ENCODE measurements around the gene TBL3. TPM values are rescaled to one million over a fixed set of nuclear protein-coding genes. Genes with fewer than 3 reads are reported as not detected.

The TBL3 gene
- polyA plus RNA-seq, 2 of the 4 experiments (the other 2 are of a cell fraction): 21.9 to 42.8 TPM

DNA sequence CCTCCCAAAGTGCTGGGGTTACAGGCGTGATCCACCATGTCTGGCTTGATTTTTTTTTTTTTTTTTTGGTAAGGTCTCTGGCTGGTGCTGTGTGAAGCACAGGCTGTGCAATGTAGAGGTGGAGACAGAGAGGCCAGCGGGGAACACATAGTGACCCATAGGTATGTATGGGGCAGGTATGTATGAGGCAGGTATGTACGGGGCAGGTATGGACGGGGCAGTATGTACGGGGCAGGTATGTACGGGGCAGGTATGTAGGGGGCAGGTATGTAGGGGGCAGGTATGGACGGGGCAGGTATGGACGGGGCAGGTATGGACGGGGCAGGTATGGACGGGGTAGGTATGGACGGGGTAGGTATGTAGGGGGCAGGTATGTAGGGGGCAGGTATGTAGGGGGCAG is 22.3 kb upstream of the TBL3 start:
- Histone ChIP-seq H3K9me3 (no peaks in the 10 kb centered on the region), H3K4me3 (no peak overlapping the region), H3K4me1 (no peaks in the 10 kb centered on the region), H3K27ac (no peak overlapping the region), H3K4me2 (no peak overlapping the region)
- DNase-seq (ENCODE audit: low read depth in 1 of 2, low spot score in 1 of 2): no peak
- ATAC-seq: no peak
- whole genome bisulfite sequencing (ENCODE audit: missing lambda C conversion rate): 70% methylated on average over 6 of the region's 11 CpGs
- CTCF ChIA-PET: interaction anchor here (0.6 to 1.4 kb wide), 5 partner anchors 10 to 139 kb away, joined by 3 to 7 read pairs (median 3); partner anchors contain the start of gene NDUFB10
- no peak for FAIRE-seq
- TF ChIP-seq FOSL2 (IDR thresholded peaks at IDR 0.05): no peak
- TF ChIP-seq FOSL2 (CRISPR knock-in tag; IDR thresholded peaks at IDR 0.05): no peak
- no peak for TF ChIP-seq RNF2 (IDR thresholded peaks at IDR 0.05; ENCODE audit: borderline replicate concordance, low read depth)
- TF ChIP-seq ZC3H11A (IDR thresholded peaks at IDR 0.05): no peak
- TF ChIP-seq NPAS2 (CRISPR knock-in tag; IDR thresholded peaks at IDR 0.05; ENCODE audit: borderline replicate concordance): no peak
- TF ChIP-seq ZSCAN20 (CRISPR knock-in tag; IDR thresholded peaks at IDR 0.05): no peak
- TF ChIP-seq MAFK (IDR thresholded peaks at IDR 0.05; ENCODE audit: partially characterized antibody): no peak
- TF ChIP-seq CEBPB (IDR thresholded peaks at IDR 0.05): no peak
- TF ChIP-seq HOXB13 (CRISPR knock-in tag; IDR thresholded peaks at IDR 0.05; ENCODE audit: low read depth): no peak
- TF ChIP-seq HDAC2 (IDR thresholded peaks at IDR 0.05): no peak
- no peak for TF ChIP-seq RAD21 (conservative IDR thresholded peaks at IDR 0.05 in 1 of 2, IDR thresholded peaks at IDR 0.05 in 1 of 2)
- no peak for TF ChIP-seq CHD4 (IDR thresholded peaks at IDR 0.05; ENCODE audit: borderline replicate concordance)
- no peak for TF ChIP-seq CBX8 (IDR thresholded peaks at IDR 0.05)
- POLR2A ChIA-PET: no interaction called here

- Histone ChIP-seq H3K27ac (no peak overlapping the region), H3K4me2 (no peak overlapping the region), H3K4me1 (no peaks in the 10 kb centered on the region), H3K4me3 (no peak overlapping the region), H3K9me3 (no peaks in the 10 kb centered on the region)
- CTCF ChIA-PET: interaction anchor here (1.1 to 1.4 kb wide), 3 partner anchors 9 to 105 kb away, joined by 3 to 7 read pairs (median 3); partner anchors contain the start of gene NDUFB10
- 34% methylated on average over 5 of the region's 7 CpGs for WGBS (ENCODE audit: missing lambda C conversion rate)
- no peak for TF ChIP-seq NPAS2 (CRISPR knock-in tag; IDR thresholded peaks at IDR 0.05; ENCODE audit: borderline replicate concordance)
- TF ChIP-seq, protein P1, sequence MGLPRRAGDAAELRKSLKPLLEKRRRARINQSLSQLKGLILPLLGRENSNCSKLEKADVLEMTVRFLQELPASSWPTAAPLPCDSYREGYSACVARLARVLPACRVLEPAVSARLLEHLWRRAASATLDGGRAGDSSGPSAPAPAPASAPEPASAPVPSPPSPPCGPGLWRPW (IDR thresholded peaks at IDR 0.05): no peak
- TF ChIP-seq RAD21 (conservative IDR thresholded peaks at IDR 0.05 in 1 of 2, IDR thresholded peaks at IDR 0.05 in 1 of 2): no peak
- no peak for TF ChIP-seq HOXA7 (CRISPR knock-in tag; IDR thresholded peaks at IDR 0.05)
- TF ChIP-seq KDM5A (IDR thresholded peaks at IDR 0.05): no peak
- no peak for TF ChIP-seq FOSB (CRISPR knock-in tag; IDR thresholded peaks at IDR 0.05)
- TF ChIP-seq HOXB5 (CRISPR knock-in tag; IDR thresholded peaks at IDR 0.05): no peak
- TF ChIP-seq ATOH8 (CRISPR knock-in tag; IDR thresholded peaks at IDR 0.05; ENCODE audit: low read depth): no peak
- TF ChIP-seq EP300 (IDR thresholded peaks at IDR 0.05): no peak
- no peak for TF ChIP-seq CEBPB (IDR thresholded peaks at IDR 0.05)
- no peak for TF ChIP-seq EHMT2 (IDR thresholded peaks at IDR 0.05; ENCODE audit: low read depth)
- TF ChIP-seq SMC3 (IDR thresholded peaks at IDR 0.05): no peak
- TF ChIP-seq, protein P2, sequence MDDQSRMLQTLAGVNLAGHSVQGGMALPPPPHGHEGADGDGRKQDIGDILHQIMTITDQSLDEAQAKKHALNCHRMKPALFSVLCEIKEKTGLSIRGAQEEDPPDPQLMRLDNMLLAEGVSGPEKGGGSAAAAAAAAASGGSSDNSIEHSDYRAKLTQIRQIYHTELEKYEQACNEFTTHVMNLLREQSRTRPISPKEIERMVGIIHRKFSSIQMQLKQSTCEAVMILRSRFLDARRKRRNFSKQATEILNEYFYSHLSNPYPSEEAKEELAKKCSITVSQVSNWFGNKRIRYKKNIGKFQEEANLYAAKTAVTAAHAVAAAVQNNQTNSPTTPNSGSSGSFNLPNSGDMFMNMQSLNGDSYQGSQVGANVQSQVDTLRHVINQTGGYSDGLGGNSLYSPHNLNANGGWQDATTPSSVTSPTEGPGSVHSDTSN (IDR thresholded peaks at IDR 0.05): no peak
- TF ChIP-seq USF2 (IDR thresholded peaks at IDR 0.05): no peak
- TF ChIP-seq MYC (IDR thresholded peaks at IDR 0.05; ENCODE audit: borderline replicate concordance, low read length): no peak
- TF ChIP-seq CHD4 (IDR thresholded peaks at IDR 0.05; ENCODE audit: borderline replicate concordance): no peak
- TF ChIP-seq JUN (IDR thresholded peaks at IDR 0.05): no peak
- TF ChIP-seq ESRRA (IDR thresholded peaks at IDR 0.05; ENCODE audit: borderline replicate concordance, low read length): no peak
- no peak for DNase-seq (ENCODE audit: low read depth in 1 of 2, low spot score in 1 of 2)
- FAIRE-seq: no peak
- ATAC-seq: peak; percentile 34 to 46
- POLR2A ChIA-PET: interaction anchor here (3.2 kb wide), 1 partner anchor 15 kb away, joined by 18 read pairs; the partner anchor contains the start of gene RPS2
These were observed 21.8 kb upstream of the TBL3 start for GRCh38 chr16:1950047-1950446.
